Uterus (tissue), 2 donors: ENCODE measurements around the gene PRSS12.

Source experiments
- CTCF ChIP-seq, 4 experiments: fragments of 200-600 bp in 2 of 4; fragments of 450-650 bp in 2 of 4; sonication (generic) in 2 of 4; IDR thresholded peaks; one replicate each; pipeline ENCODE4 v1.5.1; 2016 to 2019; ENCODE audit warnings: antibody characterized with exemption in 4 of 4, mild to moderate bottlenecking in 2 of 4, moderate library complexity in 1 of 4
- POLR2A ChIP-seq, 2 donors: fragments of 450-650 bp; IDR thresholded peaks; one replicate each; pipeline ENCODE4 v1.6.1; 2016; ENCODE audit warnings: antibody characterized with exemption in 2 of 2, mild to moderate bottlenecking in 1 of 2, moderate library complexity in 1 of 2

GRCh38 chr4:118397623-118397979, 44.8 kb upstream of the PRSS12 start:
- TF ChIP-seq CTCF (IDR thresholded peaks at IDR 0.05) (no peak), POLR2A (IDR thresholded peaks at IDR 0.05) (no peak)
